Measurements from ENCODE around the gene ROPN1L. TPM values are rescaled to one million over a fixed set of nuclear protein-coding genes. Genes with fewer than 3 reads are reported as not detected.
"Not testable (repeated sequence)": the region's sequence is repeated elsewhere in the genome, so short reads cannot be mapped to it uniquely, and the experiment has no call there.

The ROPN1L gene
- polyA plus RNA-seq (2013), result 0.73 TPM

GRCh38 chr5:10441083-10441991, at the start of gene ROPN1L:
Gene ROPN1L (plus strand): TSS chr5:10441879. CDS start chr5:10442168, 289 bp downstream.
- WGBS (ENCODE audit: insufficient coverage), result 0% methylated on average over 35 of the region's 63 CpGs
- H3K4me1 ChIP-seq (ENCODE audit: control extremely low read depth in 1 of 4, control insufficient read depth in 4 of 4, insufficient read depth in 4 of 4, low read length in 3 of 4), result peaks cover 19 to 51% (median 46%) of the 10 kb centered on the region in 4 experiments
- ChIA-PET POLR2A (no interaction called here), CTCF (interaction anchor here (1.6 to 3.2 kb wide), 3 partner anchors 12 to 187 kb away, joined by 3 to 12 read pairs (median 5); no protein-coding TSS in a partner anchor)
- peak within 1 kb of the TSS in 1 of 2 experiments; percentile 39 for H3K27ac ChIP-seq (ENCODE audit: insufficient read depth in 1 of 2, low read depth in 1 of 2, low read length in 2 of 2, poor library complexity in 1 of 2, severe bottlenecking in 2 of 2)
- H3K27me3 ChIP-seq (replicated peaks in 2 of 5; ENCODE audit: control insufficient read depth in 4 of 5, insufficient read depth in 5 of 5, low read length in 4 of 5), result no peaks in the 10 kb centered on the region
- peaks cover 2 to 6% (median 4%) of the 10 kb centered on the region in 4 experiments for H3K36me3 ChIP-seq (ENCODE audit: control insufficient read depth in 4 of 4, insufficient read depth in 4 of 4, low read length in 3 of 4)
- no peaks in the 10 kb centered on the region for H3K9me3 ChIP-seq (ENCODE audit: control extremely low read depth in 1 of 5, control insufficient read depth in 4 of 5, insufficient read depth in 2 of 5, low read depth in 1 of 5, low read length in 4 of 5)
- peak within 1 kb of the TSS; percentile 57 to 89 (median 81) for H3K4me3 ChIP-seq (ENCODE audit: control insufficient read depth in 1 of 7, extremely low read depth in 1 of 7, insufficient read depth in 4 of 7, low read depth in 2 of 7, low read length in 6 of 7)
- peak; percentile 75 to 86 (median 84) for DNase-seq

GRCh38 chr5:10392567-10393328, 48.9 kb upstream of the ROPN1L start:
- CTCF ChIA-PET, result interaction anchor here (0.9 to 2.6 kb wide), 11 partner anchors 7 to 109 kb away, joined by 3 to 7 read pairs (median 4); partner anchors contain the start of gene MARCHF6
- H3K9me3 ChIP-seq (ENCODE audit: control extremely low read depth in 1 of 5, control insufficient read depth in 4 of 5, insufficient read depth in 2 of 5, low read depth in 1 of 5, low read length in 4 of 5); H3K4me3 ChIP-seq (ENCODE audit: control insufficient read depth in 1 of 7, extremely low read depth in 1 of 7, insufficient read depth in 4 of 7, low read depth in 2 of 7, low read length in 6 of 7); H3K4me1 ChIP-seq (ENCODE audit: control extremely low read depth in 1 of 4, control insufficient read depth in 4 of 4, insufficient read depth in 4 of 4, low read length in 3 of 4); POLR2A ChIA-PET; H3K27me3 ChIP-seq (replicated peaks in 2 of 5; ENCODE audit: control insufficient read depth in 4 of 5, insufficient read depth in 5 of 5, low read length in 4 of 5); H3K27ac ChIP-seq (ENCODE audit: insufficient read depth in 1 of 2, low read depth in 1 of 2, low read length in 2 of 2, poor library complexity in 1 of 2, severe bottlenecking in 2 of 2): not testable (repeated sequence)
- peak in 2 of 3 donors; percentile 25 to 27 for DNase-seq
- whole genome bisulfite sequencing (ENCODE audit: insufficient coverage), result 96% methylated on average over 3 of the region's 6 CpGs
- H3K36me3 ChIP-seq (ENCODE audit: control insufficient read depth in 4 of 4, insufficient read depth in 4 of 4, low read length in 3 of 4), result peaks cover 36 to 80% (median 55%) of the 10 kb centered on the region in 4 experiments

- no peak overlapping the region for H3K27ac ChIP-seq (ENCODE audit: insufficient read depth in 1 of 2, low read depth in 1 of 2, low read length in 2 of 2, poor library complexity in 1 of 2, severe bottlenecking in 2 of 2)
- POLR2A ChIA-PET, result no interaction called here
Observed at GRCh38 chr5:10393491-10393890, 48.2 kb upstream of the ROPN1L start.

GRCh38 chr5:10396552-10396951, 45.1 kb upstream of the ROPN1L start:
- peaks cover 30 to 61% (median 48%) of the 10 kb centered on the region in 4 experiments for H3K36me3 ChIP-seq (ENCODE audit: control insufficient read depth in 4 of 4, insufficient read depth in 4 of 4, low read length in 3 of 4)
- H3K4me3 ChIP-seq (ENCODE audit: control insufficient read depth in 1 of 7, extremely low read depth in 1 of 7, insufficient read depth in 4 of 7, low read depth in 2 of 7, low read length in 6 of 7), result no peak overlapping the region
- no peak for DNase-seq
- H3K27ac ChIP-seq (ENCODE audit: insufficient read depth in 1 of 2, low read depth in 1 of 2, low read length in 2 of 2, poor library complexity in 1 of 2, severe bottlenecking in 2 of 2), result no peak overlapping the region
- POLR2A ChIA-PET, result no interaction called here
- no peaks in the 10 kb centered on the region for H3K9me3 ChIP-seq (ENCODE audit: control extremely low read depth in 1 of 5, control insufficient read depth in 4 of 5, insufficient read depth in 2 of 5, low read depth in 1 of 5, low read length in 4 of 5)
- H3K4me1 ChIP-seq (ENCODE audit: control extremely low read depth in 1 of 4, control insufficient read depth in 4 of 4, insufficient read depth in 4 of 4, low read length in 3 of 4), result peaks cover 0 to 14% (median 4%) of the 10 kb centered on the region in 4 experiments
- H3K27me3 ChIP-seq (replicated peaks in 2 of 5; ENCODE audit: control insufficient read depth in 4 of 5, insufficient read depth in 5 of 5, low read length in 4 of 5), result no peaks in the 10 kb centered on the region
- 99% methylated on average over 5 of the region's 5 CpGs for WGBS (ENCODE audit: insufficient coverage)
- CTCF ChIA-PET, result interaction anchor here (1.2 to 1.4 kb wide), 2 partner anchors 10 to 28 kb away, joined by 3 read pairs; no protein-coding TSS in a partner anchor

More at GRCh38 chr5:10393491-10393890, 48.2 kb upstream of the ROPN1L start:
- no peaks in the 10 kb centered on the region for H3K9me3 ChIP-seq (ENCODE audit: control extremely low read depth in 1 of 5, control insufficient read depth in 4 of 5, insufficient read depth in 2 of 5, low read depth in 1 of 5, low read length in 4 of 5)
- H3K4me1 ChIP-seq (ENCODE audit: control extremely low read depth in 1 of 4, control insufficient read depth in 4 of 4, insufficient read depth in 4 of 4, low read length in 3 of 4), result no peaks in the 10 kb centered on the region
- no peaks in the 10 kb centered on the region for H3K27me3 ChIP-seq (replicated peaks in 2 of 5; ENCODE audit: control insufficient read depth in 4 of 5, insufficient read depth in 5 of 5, low read length in 4 of 5)
- 100% methylated on average over 2 of the region's 2 CpGs for WGBS (ENCODE audit: insufficient coverage)
- H3K36me3 ChIP-seq (ENCODE audit: control insufficient read depth in 4 of 4, insufficient read depth in 4 of 4, low read length in 3 of 4), result peaks cover 38 to 80% (median 56%) of the 10 kb centered on the region in 4 experiments
- no peak overlapping the region for H3K4me3 ChIP-seq (ENCODE audit: control insufficient read depth in 1 of 7, extremely low read depth in 1 of 7, insufficient read depth in 4 of 7, low read depth in 2 of 7, low read length in 6 of 7)
- no peak for DNase-seq
- CTCF ChIA-PET, result interaction anchor here (0.9 to 2.6 kb wide), 9 partner anchors 8 to 110 kb away, joined by 3 to 7 read pairs (median 4); partner anchors contain the start of gene MARCHF6

GRCh38 chr5:10399839-10400238, 41.8 kb upstream of the ROPN1L start:
- peaks cover 36 to 60% (median 43%) of the 10 kb centered on the region in 4 experiments for H3K36me3 ChIP-seq (ENCODE audit: control insufficient read depth in 4 of 4, insufficient read depth in 4 of 4, low read length in 3 of 4)
- POLR2A ChIA-PET, result interaction anchor here (0.5 kb wide), 1 partner anchor 13 kb away, joined by 3 read pairs; no protein-coding TSS in a partner anchor
- H3K4me1 ChIP-seq (ENCODE audit: control extremely low read depth in 1 of 4, control insufficient read depth in 4 of 4, insufficient read depth in 4 of 4, low read length in 3 of 4), result peaks cover 0 to 22% (median 5%) of the 10 kb centered on the region in 4 experiments
- H3K27ac ChIP-seq (ENCODE audit: insufficient read depth in 1 of 2, low read depth in 1 of 2, low read length in 2 of 2, poor library complexity in 1 of 2, severe bottlenecking in 2 of 2), result no peak overlapping the region
- no peaks in the 10 kb centered on the region for H3K27me3 ChIP-seq (replicated peaks in 2 of 5; ENCODE audit: control insufficient read depth in 4 of 5, insufficient read depth in 5 of 5, low read length in 4 of 5)
- no peak overlapping the region for H3K4me3 ChIP-seq (ENCODE audit: control insufficient read depth in 1 of 7, extremely low read depth in 1 of 7, insufficient read depth in 4 of 7, low read depth in 2 of 7, low read length in 6 of 7)
- no peak for DNase-seq
- no peaks in the 10 kb centered on the region for H3K9me3 ChIP-seq (ENCODE audit: control extremely low read depth in 1 of 5, control insufficient read depth in 4 of 5, insufficient read depth in 2 of 5, low read depth in 1 of 5, low read length in 4 of 5)
- CTCF ChIA-PET, result interaction anchor here (0.8 to 2.3 kb wide), 4 partner anchors 24 to 116 kb away, joined by 3 to 8 read pairs (median 3); no protein-coding TSS in a partner anchor

GRCh38 chr5:10400411-10400810, 41.3 kb upstream of the ROPN1L start:
- no peak for DNase-seq
- Histone ChIP-seq H3K4me1 (ENCODE audit: control extremely low read depth in 1 of 4, control insufficient read depth in 4 of 4, insufficient read depth in 4 of 4, low read length in 3 of 4) (peaks cover 0 to 22% (median 5%) of the 10 kb centered on the region in 4 experiments), H3K9me3 (ENCODE audit: control extremely low read depth in 1 of 5, control insufficient read depth in 4 of 5, insufficient read depth in 2 of 5, low read depth in 1 of 5, low read length in 4 of 5) (no peaks in the 10 kb centered on the region), H3K36me3 (ENCODE audit: control insufficient read depth in 4 of 4, insufficient read depth in 4 of 4, low read length in 3 of 4) (peaks cover 32 to 60% (median 43%) of the 10 kb centered on the region in 4 experiments), H3K27me3 (replicated peaks in 2 of 5; ENCODE audit: control insufficient read depth in 4 of 5, insufficient read depth in 5 of 5, low read length in 4 of 5) (no peaks in the 10 kb centered on the region), H3K4me3 (ENCODE audit: control insufficient read depth in 1 of 7, extremely low read depth in 1 of 7, insufficient read depth in 4 of 7, low read depth in 2 of 7, low read length in 6 of 7) (no peak overlapping the region), H3K27ac (ENCODE audit: insufficient read depth in 1 of 2, low read depth in 1 of 2, low read length in 2 of 2, poor library complexity in 1 of 2, severe bottlenecking in 2 of 2) (no peak overlapping the region)
- POLR2A ChIA-PET, result no interaction called here
- WGBS (ENCODE audit: insufficient coverage), result no CpG with 5 or more reads among the region's 2 CpGs
- CTCF ChIA-PET, result interaction anchor here (0.8 to 2.3 kb wide), 5 partner anchors 23 to 117 kb away, joined by 3 to 8 read pairs (median 3); no protein-coding TSS in a partner anchor

Measured in common myeloid progenitor, CD34-positive (primary cell).